ENCODE measurements around the gene HGF. TPM values are rescaled to one million over a fixed set of nuclear protein-coding genes. Genes with fewer than 3 reads are reported as not detected.

The HGF gene
- total RNA-seq, 1 experiment from 2014 or later = not detected

- H3K4me1 ChIP-seq (ENCODE audit: low read length) = no peaks in the 10 kb centered on the region
- no peak overlapping the region for H3K4me2 ChIP-seq (ENCODE audit: low read depth, low read length, poor library complexity, severe bottlenecking)
- no peak for DNase-seq
- no peak overlapping the region for H2AFZ ChIP-seq (ENCODE audit: low read length)
- no peaks in the 10 kb centered on the region for H3K79me2 ChIP-seq (ENCODE audit: low read length)
- H3K4me3 ChIP-seq (ENCODE audit: low read length) = no peak overlapping the region
- no peaks in the 10 kb centered on the region for H4K20me1 ChIP-seq (ENCODE audit: insufficient read depth, low read depth, low read length)
- no peaks in the 10 kb centered on the region for H3K27me3 ChIP-seq (ENCODE audit: low read length)
- H3K9me3 ChIP-seq (ENCODE audit: low read length) = peaks cover 20% of the 10 kb centered on the region
- no peak overlapping the region for H3K27ac ChIP-seq (ENCODE audit: low read length)
- no peaks in the 10 kb centered on the region for H3K36me3 ChIP-seq (ENCODE audit: insufficient read depth, low read length)
- H3K9me2 ChIP-seq (replicated peaks; ENCODE audit: insufficient read depth, low read length) = no peaks in the 10 kb centered on the region
- no peak overlapping the region for H3K9ac ChIP-seq (ENCODE audit: low read length)
These were observed 79.2 kb downstream of the HGF start for GRCh38 chr7:81690688-81691087.

GRCh38 chr7:81690251-81690650 lies 79.6 kb downstream of the HGF start:
- Histone ChIP-seq H3K27ac (ENCODE audit: low read length) (no peak overlapping the region), H3K4me3 (ENCODE audit: low read length) (no peak overlapping the region), H4K20me1 (ENCODE audit: insufficient read depth, low read depth, low read length) (no peaks in the 10 kb centered on the region), H3K79me2 (ENCODE audit: low read length) (no peaks in the 10 kb centered on the region), H3K4me1 (ENCODE audit: low read length) (no peaks in the 10 kb centered on the region), H3K36me3 (ENCODE audit: insufficient read depth, low read length) (no peaks in the 10 kb centered on the region), H3K4me2 (ENCODE audit: low read depth, low read length, poor library complexity, severe bottlenecking) (no peak overlapping the region), H3K9me2 (replicated peaks; ENCODE audit: insufficient read depth, low read length) (no peaks in the 10 kb centered on the region), H2AFZ (ENCODE audit: low read length) (no peak overlapping the region), H3K27me3 (ENCODE audit: low read length) (no peaks in the 10 kb centered on the region), H3K9ac (ENCODE audit: low read length) (no peak overlapping the region), H3K9me3 (ENCODE audit: low read length) (peaks cover 20% of the 10 kb centered on the region)
- no peak for DNase-seq

- Histone ChIP-seq H3K9ac (ENCODE audit: low read length) (no peak overlapping the region), H3K9me2 (replicated peaks; ENCODE audit: insufficient read depth, low read length) (no peaks in the 10 kb centered on the region), H3K9me3 (ENCODE audit: low read length) (peaks cover 23% of the 10 kb centered on the region), H2AFZ (ENCODE audit: low read length) (no peak overlapping the region), H3K79me2 (ENCODE audit: low read length) (no peaks in the 10 kb centered on the region), H4K20me1 (ENCODE audit: insufficient read depth, low read depth, low read length) (no peaks in the 10 kb centered on the region), H3K4me3 (ENCODE audit: low read length) (no peak overlapping the region), H3K36me3 (ENCODE audit: insufficient read depth, low read length) (no peaks in the 10 kb centered on the region), H3K27me3 (ENCODE audit: low read length) (no peaks in the 10 kb centered on the region), H3K4me1 (ENCODE audit: low read length) (no peaks in the 10 kb centered on the region), H3K27ac (ENCODE audit: low read length) (no peak overlapping the region), H3K4me2 (ENCODE audit: low read depth, low read length, poor library complexity, severe bottlenecking) (no peak overlapping the region)
- no peak for DNase-seq
These were observed 81.0 kb downstream of the HGF start for GRCh38 chr7:81688622-81689411.

- Histone ChIP-seq H4K20me1 (ENCODE audit: insufficient read depth, low read depth, low read length) (no peaks in the 10 kb centered on the region), H3K9me3 (ENCODE audit: low read length) (peaks cover 22% of the 10 kb centered on the region), H3K9me2 (replicated peaks; ENCODE audit: insufficient read depth, low read length) (no peaks in the 10 kb centered on the region), H3K36me3 (ENCODE audit: insufficient read depth, low read length) (no peaks in the 10 kb centered on the region), H3K4me2 (ENCODE audit: low read depth, low read length, poor library complexity, severe bottlenecking) (no peak overlapping the region), H3K9ac (ENCODE audit: low read length) (no peak overlapping the region), H3K4me3 (ENCODE audit: low read length) (no peak overlapping the region), H3K79me2 (ENCODE audit: low read length) (no peaks in the 10 kb centered on the region), H3K4me1 (ENCODE audit: low read length) (no peaks in the 10 kb centered on the region), H2AFZ (ENCODE audit: low read length) (no peak overlapping the region), H3K27me3 (ENCODE audit: low read length) (no peaks in the 10 kb centered on the region), H3K27ac (ENCODE audit: low read length) (no peak overlapping the region)
- DNase-seq = no peak
These were observed 82.8 kb downstream of the HGF start for GRCh38 chr7:81687062-81687461.

GRCh38 chr7:81685270-81685868 lies 84.5 kb downstream of the HGF start:
- DNase-seq = no peak
- Histone ChIP-seq H3K27ac (ENCODE audit: low read length) (no peak overlapping the region), H4K20me1 (ENCODE audit: insufficient read depth, low read depth, low read length) (no peaks in the 10 kb centered on the region), H3K9me2 (replicated peaks; ENCODE audit: insufficient read depth, low read length) (no peaks in the 10 kb centered on the region), H3K27me3 (ENCODE audit: low read length) (no peaks in the 10 kb centered on the region), H3K4me2 (ENCODE audit: low read depth, low read length, poor library complexity, severe bottlenecking) (no peak overlapping the region), H3K4me1 (ENCODE audit: low read length) (no peaks in the 10 kb centered on the region), H3K4me3 (ENCODE audit: low read length) (no peak overlapping the region), H3K36me3 (ENCODE audit: insufficient read depth, low read length) (no peaks in the 10 kb centered on the region), H3K9me3 (ENCODE audit: low read length) (peaks cover 23% of the 10 kb centered on the region), H2AFZ (ENCODE audit: low read length) (no peak overlapping the region), H3K79me2 (ENCODE audit: low read length) (no peaks in the 10 kb centered on the region), H3K9ac (ENCODE audit: low read length) (no peak overlapping the region)

- H3K9me2 ChIP-seq (replicated peaks; ENCODE audit: insufficient read depth, low read length) = no peaks in the 10 kb centered on the region
- no peak overlapping the region for H3K27ac ChIP-seq (ENCODE audit: low read length)
- H3K27me3 ChIP-seq (ENCODE audit: low read length) = no peaks in the 10 kb centered on the region
- H3K4me1 ChIP-seq (ENCODE audit: low read length) = no peaks in the 10 kb centered on the region
- no peak overlapping the region for H3K9ac ChIP-seq (ENCODE audit: low read length)
- no peaks in the 10 kb centered on the region for H3K36me3 ChIP-seq (ENCODE audit: insufficient read depth, low read length)
- H3K9me3 ChIP-seq (ENCODE audit: low read length) = peaks cover 26% of the 10 kb centered on the region
- H3K79me2 ChIP-seq (ENCODE audit: low read length) = no peaks in the 10 kb centered on the region
- no peaks in the 10 kb centered on the region for H4K20me1 ChIP-seq (ENCODE audit: insufficient read depth, low read depth, low read length)
- H2AFZ ChIP-seq (ENCODE audit: low read length) = no peak overlapping the region
- no peak overlapping the region for H3K4me3 ChIP-seq (ENCODE audit: low read length)
- H3K4me2 ChIP-seq (ENCODE audit: low read depth, low read length, poor library complexity, severe bottlenecking) = no peak overlapping the region
- DNase-seq = no peak
These were observed 85.2 kb downstream of the HGF start for GRCh38 chr7:81684514-81685269.

GRCh38 chr7:81684033-81684432 lies 85.8 kb downstream of the HGF start:
- Histone ChIP-seq H3K4me3 (ENCODE audit: low read length) (no peak overlapping the region), H3K36me3 (ENCODE audit: insufficient read depth, low read length) (no peaks in the 10 kb centered on the region), H3K27me3 (ENCODE audit: low read length) (no peaks in the 10 kb centered on the region), H3K9me3 (ENCODE audit: low read length) (peaks cover 26% of the 10 kb centered on the region), H2AFZ (ENCODE audit: low read length) (no peak overlapping the region), H3K27ac (ENCODE audit: low read length) (no peak overlapping the region), H3K79me2 (ENCODE audit: low read length) (no peaks in the 10 kb centered on the region), H3K9ac (ENCODE audit: low read length) (no peak overlapping the region), H3K9me2 (replicated peaks; ENCODE audit: insufficient read depth, low read length) (no peaks in the 10 kb centered on the region), H3K4me2 (ENCODE audit: low read depth, low read length, poor library complexity, severe bottlenecking) (no peak overlapping the region), H3K4me1 (ENCODE audit: low read length) (no peaks in the 10 kb centered on the region), H4K20me1 (ENCODE audit: insufficient read depth, low read depth, low read length) (no peaks in the 10 kb centered on the region)
- no peak for DNase-seq

GRCh38 chr7:81682873-81683272 lies 87.0 kb downstream of the HGF start:
- Histone ChIP-seq H4K20me1 (ENCODE audit: insufficient read depth, low read depth, low read length) (no peaks in the 10 kb centered on the region), H3K4me1 (ENCODE audit: low read length) (no peaks in the 10 kb centered on the region), H3K4me2 (ENCODE audit: low read depth, low read length, poor library complexity, severe bottlenecking) (no peak overlapping the region), H3K27me3 (ENCODE audit: low read length) (no peaks in the 10 kb centered on the region), H3K9me3 (ENCODE audit: low read length) (peaks cover 20% of the 10 kb centered on the region), H3K4me3 (ENCODE audit: low read length) (no peak overlapping the region), H3K27ac (ENCODE audit: low read length) (no peak overlapping the region), H3K9ac (ENCODE audit: low read length) (no peak overlapping the region), H3K36me3 (ENCODE audit: insufficient read depth, low read length) (no peaks in the 10 kb centered on the region), H2AFZ (ENCODE audit: low read length) (no peak overlapping the region), H3K79me2 (ENCODE audit: low read length) (no peaks in the 10 kb centered on the region), H3K9me2 (replicated peaks; ENCODE audit: insufficient read depth, low read length) (no peaks in the 10 kb centered on the region)
- no peak for DNase-seq
